IMR-90 (cell line): ENCODE results near the gene NFIX. TPM values are rescaled to one million over a fixed set of nuclear protein-coding genes. Genes with fewer than 3 reads are reported as not detected.

Source experiments
- ATAC-seq: fragments of 200-7000 bp; cut with Tn5 transposase; 2 replicates; pipeline ENCODE4 v1.9.1; 2020; ENCODE audit warnings: low read depth, mild to moderate bottlenecking, moderate library complexity
- BruUV-seq: library from RNA; stranded (reverse); fragments of 400-500 nt; replicated peaks from 2 replicates; lab custom pipeline; 2021; lab: Mats Ljungman, UMichigan
- CTCF ChIA-PET: fragments of 300-600 bp; formaldehyde crosslinking; extraction: SDS; loops from one replicate; lab custom pipeline; 2021; ENCODE audit warnings: antibody characterized with exemption; lab: Yijun Ruan, JAX
- POLR2A ChIA-PET: fragments of 300-600 bp; sonication (Branson Sonifier 250); formaldehyde crosslinking; loops from one replicate; lab custom pipeline; 2022; ENCODE audit warnings: antibody characterized with exemption; ENCODE audit not compliant: unreplicated experiment; lab: Charles Lee
- DNase-seq: peaks from one replicate; pipeline ENCODE4 v3.0.0; 2013
- H2AFZ ChIP-seq: replicated peaks from 2 replicates; pipeline ENCODE3; 2013; ENCODE audit warnings: low read length, mild to moderate bottlenecking; ENCODE audit not compliant: poor library complexity
- H2AK5ac ChIP-seq: 2 replicates; pipeline ENCODE4 v1.6.1; 2013; ENCODE audit warnings: low read depth, low read length, inconsistent platforms
- H2AK9ac ChIP-seq: replicated peaks from 2 replicates; pipeline ENCODE3; 2013; ENCODE audit warnings: mild to moderate bottlenecking, low read depth, low read length, moderate library complexity; ENCODE audit not compliant: poor library complexity
- H2BK120ac ChIP-seq: 2 replicates; pipeline ENCODE4 v1.6.1; 2013; ENCODE audit warnings: low read depth, low read length, inconsistent platforms
- H2BK15ac ChIP-seq: 3 replicates; pipeline ENCODE4 v1.6.1; 2013; ENCODE audit warnings: low read depth, low read length, inconsistent platforms
- H2BK20ac ChIP-seq: 2 replicates; pipeline ENCODE4 v1.6.1; 2013; ENCODE audit warnings: low read depth, mild to moderate bottlenecking, inconsistent platforms, low read length, moderate library complexity
- H2BK5ac ChIP-seq: 2 replicates; pipeline ENCODE4 v1.6.1; 2013; ENCODE audit warnings: mild to moderate bottlenecking, low read depth, low read length, inconsistent platforms; ENCODE audit not compliant: poor library complexity, severe bottlenecking
- H3K14ac ChIP-seq: replicated peaks from 2 replicates; pipeline ENCODE4 v1.6.1; 2013; ENCODE audit warnings: low read depth, low read length, inconsistent platforms
- H3K18ac ChIP-seq: 2 replicates; pipeline ENCODE4 v1.6.1; 2013; ENCODE audit warnings: low read depth, low read length, control low read depth
- H3K23ac ChIP-seq: 2 replicates; pipeline ENCODE4 v1.6.1; 2013; ENCODE audit warnings: low read depth, low read length, inconsistent platforms
- H3K27ac ChIP-seq: 2 replicates; pipeline ENCODE4 v1.5.1; 2013; ENCODE audit warnings: mild to moderate bottlenecking, control low read depth, low read length; ENCODE audit not compliant: insufficient read depth
- H3K27me3 ChIP-seq: 2 replicates; pipeline ENCODE4 v1.6.1; 2013; ENCODE audit warnings: low read length; ENCODE audit not compliant: control insufficient read depth, insufficient read depth
- H3K36me3 ChIP-seq: 2 replicates; pipeline ENCODE4 v1.6.1; 2013; ENCODE audit warnings: low read length, mixed read lengths; ENCODE audit not compliant: control insufficient read depth, insufficient read depth
- H3K4ac ChIP-seq: 2 replicates; pipeline ENCODE4 v1.6.1; 2013; ENCODE audit warnings: low read depth, low read length, inconsistent platforms
- H3K4me1 ChIP-seq: 2 replicates; pipeline ENCODE4 v1.6.1; 2013; ENCODE audit warnings: low read length, mixed read lengths; ENCODE audit not compliant: control insufficient read depth, insufficient read depth
- H3K4me2 ChIP-seq: 2 replicates; pipeline ENCODE4 v1.6.1; 2013; ENCODE audit warnings: low read depth, mild to moderate bottlenecking, control low read depth, low read length, moderate library complexity
- H3K4me3 ChIP-seq: 2 replicates; pipeline ENCODE4 v1.5.1; 2013; ENCODE audit warnings: low read depth, mild to moderate bottlenecking, control low read depth, low read length, moderate library complexity; ENCODE audit not compliant: insufficient read depth
- H3K56ac ChIP-seq: 2 replicates; pipeline ENCODE4 v1.6.1; 2013; ENCODE audit warnings: low read length, inconsistent platforms; ENCODE audit not compliant: insufficient read depth; ENCODE audit errors: extremely low read depth
- H3K79me1 ChIP-seq, 2 experiments: 2 replicates each; pipeline ENCODE4 v1.6.1; 2013; ENCODE audit warnings: low read length in 2 of 2, inconsistent platforms in 1 of 2, low read depth in 1 of 2
- H3K9ac ChIP-seq: 2 replicates; pipeline ENCODE4 v1.6.1; 2013; ENCODE audit warnings: low read depth, low read length, control low read depth
- H3K9me1 ChIP-seq: 2 replicates; pipeline ENCODE4 v1.6.1; 2013; ENCODE audit warnings: low read length, inconsistent platforms; ENCODE audit not compliant: insufficient read depth
- H3K9me3 ChIP-seq: 2 replicates; pipeline ENCODE4 v1.6.1; 2013; ENCODE audit warnings: low read length; ENCODE audit not compliant: control insufficient read depth, insufficient read depth
- H4K20me1 ChIP-seq: 2 replicates; pipeline ENCODE4 v1.6.1; 2013; ENCODE audit warnings: low read length, inconsistent platforms; ENCODE audit not compliant: insufficient read depth
- H4K5ac ChIP-seq: 2 replicates; pipeline ENCODE4 v1.6.1; 2013; ENCODE audit warnings: mild to moderate bottlenecking, low read depth, low read length, control low read depth
- H4K8ac ChIP-seq, 2 experiments: 2 replicates each; pipeline ENCODE4 v1.6.1; 2013; ENCODE audit warnings: low read depth in 2 of 2, low read length in 2 of 2, control low read depth in 1 of 2, inconsistent platforms in 1 of 2
- H4K91ac ChIP-seq: 2 replicates; pipeline ENCODE4 v1.6.1; 2013; ENCODE audit warnings: low read depth, low read length, inconsistent platforms; ENCODE audit not compliant: insufficient read depth
- BHLHE40 ChIP-seq: fragments of 150-350 bp; IDR thresholded peaks from 2 replicates; pipeline ENCODE4 v1.6.1; 2016; ENCODE audit warnings: mild to moderate bottlenecking, low read depth, low read length
- CEBPB ChIP-seq: IDR thresholded peaks from 2 replicates; pipeline ENCODE4 v1.6.1; 2012; ENCODE audit warnings: low read depth, low read length, improper control_type of control experiment
- CHD1 ChIP-seq: IDR thresholded peaks from 2 replicates; pipeline ENCODE4 v1.6.1; 2012; ENCODE audit warnings: low read depth, low read length, improper control_type of control experiment
- CTCF ChIP-seq: conservative IDR thresholded peaks from 2 replicates; pipeline ENCODE4 v1.5.1; 2012; ENCODE audit warnings: mild to moderate bottlenecking, low read depth, low read length, improper control_type of control experiment
- FOS ChIP-seq: fragments of 150-350 bp; IDR thresholded peaks from 2 replicates; pipeline ENCODE4 v1.6.1; 2016; ENCODE audit warnings: low read depth, low read length
- MAFK ChIP-seq: IDR thresholded peaks from 2 replicates; pipeline ENCODE4 v1.6.1; 2012; ENCODE audit warnings: low read depth, low read length, improper control_type of control experiment
- MAZ ChIP-seq: IDR thresholded peaks from 2 replicates; pipeline ENCODE4 v1.6.1; 2012; ENCODE audit warnings: low read depth, mild to moderate bottlenecking, low read length, improper control_type of control experiment, moderate library complexity, borderline replicate concordance
- MXI1 ChIP-seq: IDR thresholded peaks from 2 replicates; pipeline ENCODE4 v1.6.1; 2012; ENCODE audit warnings: low read depth, mild to moderate bottlenecking, low read length, moderate library complexity, borderline replicate concordance
- NFE2L2 ChIP-seq: fragments of 150-350 bp; IDR thresholded peaks from 2 replicates; pipeline ENCODE4 v1.6.1; 2016; ENCODE audit warnings: low read depth, mild to moderate bottlenecking, low read length
- POLR2A ChIP-seq: IDR thresholded peaks from 2 replicates; pipeline ENCODE4 v1.6.1; 2012; ENCODE audit warnings: mild to moderate bottlenecking, low read depth, low read length
- RAD21 ChIP-seq: IDR thresholded peaks from 2 replicates; pipeline ENCODE4 v1.6.1; 2012; ENCODE audit warnings: low read length, improper control_type of control experiment
- RFX5 ChIP-seq: IDR thresholded peaks from 2 replicates; pipeline ENCODE4 v1.8.0; 2012; ENCODE audit warnings: low read depth, mild to moderate bottlenecking, low read length, moderate library complexity
- SMC3 ChIP-seq: fragments of 150-350 bp; IDR thresholded peaks from 2 replicates; pipeline ENCODE4 v1.6.1; 2016; ENCODE audit warnings: low read depth, mild to moderate bottlenecking, antibody characterized with exemption, low read length, moderate library complexity
- WGBS, 2 experiments: methylation state at CpG; one replicate each; pipeline versions ENCODE4 v1.1.5 to v1.1.7; 2013; ENCODE audit warnings: missing lambda C conversion rate in 2 of 2; ENCODE audit not compliant: insufficient read length in 1 of 2; ENCODE audit errors: extremely low coverage in 2 of 2; 5-methylcytosine and 5-hydroxymethylcytosine counted together
- dilution Hi-C: fragments of 300-500 bp; cut with HindIII; formaldehyde crosslinking; loops from one replicate; pipeline ENCODE4 v1.14.3; 2018; ENCODE audit warnings: low sequenced_read_pairs; ENCODE audit not compliant: unreplicated experiment
- in situ Hi-C: fragments of 300-500 bp; cut with MboI; formaldehyde crosslinking; loops from 3 replicates; pipeline ENCODE4 v1.14.3; 2019; ENCODE audit warnings: low sequenced_read_pairs, inconsistent platforms, mixed read lengths
- intact Hi-C: fragments of 100-400 bp; cut with micrococcal nuclease; formaldehyde crosslinking; loops from 2 replicates; pipeline ENCODE4 v1.10.0; 2022
- polyA plus RNA-seq, 3 experiments: library from polyadenylated mRNA; depleted of rRNA; stranded (reverse); fragments of >200 nt; gene quantifications; 2 replicates each; pipeline ENCODE4 v1.2.3, GENCODE V29; 2012; ENCODE audit warnings: low replicate concordance in 1 of 3
- total RNA-seq: library from RNA; depleted of rRNA; stranded (reverse); fragments of >200 nt; gene quantifications from 2 replicates; pipeline ENCODE4 v1.2.3, GENCODE V29; 2012
- TF ChIP-seq, protein P1 (sequence below): fragments of 150-350 bp; IDR thresholded peaks from 2 replicates; pipeline ENCODE4 v1.6.1; 2017; ENCODE audit warnings: mild to moderate bottlenecking, antibody characterized with exemption, low read length, low read depth
- TF ChIP-seq, protein P2 (sequence below): fragments of 150-350 bp; IDR thresholded peaks from 2 replicates; pipeline ENCODE4 v1.6.1; 2016; ENCODE audit warnings: low read depth, mild to moderate bottlenecking, low read length, moderate library complexity, borderline replicate concordance

Gene NFIX
- total and polyA plus RNA-seq, 2 of the 4 experiments (the other 2 are of a cell fraction) = 10.2 to 47.7 TPM

GRCh38 chr19:13057744-13058143, 62.5 kb downstream of the NFIX start:
- H3K9me3 ChIP-seq = no peaks in the 10 kb centered on the region
- peak overlapping the region; percentile 10; the same call in 1 of the 2 replicates for H3K14ac ChIP-seq
- ChIA-PET POLR2A (interaction anchor here (0.5 to 0.6 kb wide), 2 partner anchors 77 to 571 kb away, joined by 3 to 13 read pairs; no protein-coding TSS in a partner anchor), CTCF (interaction anchor here (0.9 to 1.6 kb wide), 2 partner anchors 32 to 36 kb away, joined by 3 to 8 read pairs; no protein-coding TSS in a partner anchor)
- DNase-seq (peak; percentile 47), ATAC-seq (no peak)
- H3K36me3 ChIP-seq = peaks cover 5% of the 10 kb centered on the region; the same call in 1 of the 2 replicates
- peak overlapping the region; percentile 100 for H3K27ac ChIP-seq
- no peak overlapping the region for H3K4me3 ChIP-seq
- dilution Hi-C loops (no loop called here), intact Hi-C loops (no loop called here), in situ Hi-C loops (no loop called here)
- H3K9ac ChIP-seq = no peak overlapping the region
- peak overlapping the region; percentile 7; the same call in 1 of the 2 replicates for H3K4me2 ChIP-seq
- peak overlapping the region; percentile 67; the same call in 1 of the 2 replicates for H3K23ac ChIP-seq
- H4K20me1 ChIP-seq = peaks cover 10% of the 10 kb centered on the region; the same call in 1 of the 2 replicates
- peaks cover 24% of the 10 kb centered on the region for H3K9me1 ChIP-seq
- peak overlapping the region; percentile 87 for H2AK9ac ChIP-seq
- peak overlapping the region; percentile 100 for H3K4ac ChIP-seq
- H4K91ac ChIP-seq = peak overlapping the region; percentile 100
- peak overlapping the region; percentile 80 for H2AK5ac ChIP-seq
- H3K56ac ChIP-seq = no peak overlapping the region
- no TSS peak for BruUV-seq
- no peak overlapping the region for H2AFZ ChIP-seq
- H3K27me3 ChIP-seq = no peaks in the 10 kb centered on the region
- peaks cover 42 to 88% of the 10 kb centered on the region in 2 experiments for H3K79me1 ChIP-seq
- peak overlapping the region; percentile 58; the same call in 1 of the 2 replicates for H4K5ac ChIP-seq
- WGBS, 2 experiments = 33% methylated on average over 2 of the region's 2 CpGs; no CpG with 5 or more reads in 1 of the 2 experiments
- H4K8ac ChIP-seq = peak overlapping the region in 1 of 2 experiments; percentile 99; a peak in 3 of 4 replicates
- peak overlapping the region; percentile 100 for H2BK120ac ChIP-seq
- peak overlapping the region; percentile 100 for H2BK5ac ChIP-seq
- peaks cover 67% of the 10 kb centered on the region for H3K4me1 ChIP-seq
- 0 out of 2 replicates have a peak overlapping the region, but pooled peaks have one; percentile 28 for H2BK20ac ChIP-seq
- H2BK15ac ChIP-seq = no peak overlapping the region
- peak overlapping the region; percentile 32; the same call in 1 of the 2 replicates for H3K18ac ChIP-seq
- TF ChIP-seq FOS = no peak
- TF ChIP-seq POLR2A = no peak
- TF ChIP-seq CEBPB = no peak
- no peak for TF ChIP-seq RAD21
- no peak for TF ChIP-seq RFX5
- TF ChIP-seq MAFK = no peak
- no peak for TF ChIP-seq BHLHE40
- TF ChIP-seq MAZ = no peak
- TF ChIP-seq MXI1 = no peak
- TF ChIP-seq NFE2L2 = no peak
- TF ChIP-seq CHD1 = no peak
- TF ChIP-seq, protein P1, sequence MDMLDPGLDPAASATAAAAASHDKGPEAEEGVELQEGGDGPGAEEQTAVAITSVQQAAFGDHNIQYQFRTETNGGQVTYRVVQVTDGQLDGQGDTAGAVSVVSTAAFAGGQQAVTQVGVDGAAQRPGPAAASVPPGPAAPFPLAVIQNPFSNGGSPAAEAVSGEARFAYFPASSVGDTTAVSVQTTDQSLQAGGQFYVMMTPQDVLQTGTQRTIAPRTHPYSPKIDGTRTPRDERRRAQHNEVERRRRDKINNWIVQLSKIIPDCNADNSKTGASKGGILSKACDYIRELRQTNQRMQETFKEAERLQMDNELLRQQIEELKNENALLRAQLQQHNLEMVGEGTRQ = no peak
- TF ChIP-seq, protein P2, sequence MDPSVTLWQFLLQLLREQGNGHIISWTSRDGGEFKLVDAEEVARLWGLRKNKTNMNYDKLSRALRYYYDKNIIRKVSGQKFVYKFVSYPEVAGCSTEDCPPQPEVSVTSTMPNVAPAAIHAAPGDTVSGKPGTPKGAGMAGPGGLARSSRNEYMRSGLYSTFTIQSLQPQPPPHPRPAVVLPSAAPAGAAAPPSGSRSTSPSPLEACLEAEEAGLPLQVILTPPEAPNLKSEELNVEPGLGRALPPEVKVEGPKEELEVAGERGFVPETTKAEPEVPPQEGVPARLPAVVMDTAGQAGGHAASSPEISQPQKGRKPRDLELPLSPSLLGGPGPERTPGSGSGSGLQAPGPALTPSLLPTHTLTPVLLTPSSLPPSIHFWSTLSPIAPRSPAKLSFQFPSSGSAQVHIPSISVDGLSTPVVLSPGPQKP = no peak
- TF ChIP-seq CTCF = no peak
- no peak for TF ChIP-seq SMC3
